ENCODE data around the gene INTS1.

- TF ChIP-seq, protein P1, sequence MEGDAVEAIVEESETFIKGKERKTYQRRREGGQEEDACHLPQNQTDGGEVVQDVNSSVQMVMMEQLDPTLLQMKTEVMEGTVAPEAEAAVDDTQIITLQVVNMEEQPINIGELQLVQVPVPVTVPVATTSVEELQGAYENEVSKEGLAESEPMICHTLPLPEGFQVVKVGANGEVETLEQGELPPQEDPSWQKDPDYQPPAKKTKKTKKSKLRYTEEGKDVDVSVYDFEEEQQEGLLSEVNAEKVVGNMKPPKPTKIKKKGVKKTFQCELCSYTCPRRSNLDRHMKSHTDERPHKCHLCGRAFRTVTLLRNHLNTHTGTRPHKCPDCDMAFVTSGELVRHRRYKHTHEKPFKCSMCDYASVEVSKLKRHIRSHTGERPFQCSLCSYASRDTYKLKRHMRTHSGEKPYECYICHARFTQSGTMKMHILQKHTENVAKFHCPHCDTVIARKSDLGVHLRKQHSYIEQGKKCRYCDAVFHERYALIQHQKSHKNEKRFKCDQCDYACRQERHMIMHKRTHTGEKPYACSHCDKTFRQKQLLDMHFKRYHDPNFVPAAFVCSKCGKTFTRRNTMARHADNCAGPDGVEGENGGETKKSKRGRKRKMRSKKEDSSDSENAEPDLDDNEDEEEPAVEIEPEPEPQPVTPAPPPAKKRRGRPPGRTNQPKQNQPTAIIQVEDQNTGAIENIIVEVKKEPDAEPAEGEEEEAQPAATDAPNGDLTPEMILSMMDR (conservative IDR thresholded peaks at IDR 0.05) = no peak
- no peak for TF ChIP-seq ZFX (IDR thresholded peaks at IDR 0.05)
Observed at GRCh38 chr7:1502845-1503244, 1.3 kb downstream of the INTS1 start.

All from C4-2B (cell line).